ENCODE measurements around the gene NARS2.

GRCh38 chr11:78573681-78574080 lies 983 bp downstream of the NARS2 start:
- TF ChIP-seq POLR2A (IDR thresholded peaks at IDR 0.05) (no peak), POLR2AphosphoS5 (IDR thresholded peaks at IDR 0.05) (no peak)

Data from breast epithelium (tissue), 3 donors.